ENCODE results near the gene SPTBN1. TPM values are rescaled to one million over a fixed set of nuclear protein-coding genes. Genes with fewer than 3 reads are reported as not detected.

Gene SPTBN1
- total and polyA plus RNA-seq, 2 of the 13 experiments (the other 11 are each of a cell fraction or from before 2014, with no cell fraction given): 123 to 299 TPM

- 0 out of 2 replicates have a peak, but pooled peaks have one; percentile 8 for TF ChIP-seq PRDM15 (CRISPR knock-in tag; IDR thresholded peaks at IDR 0.05)
- no peak for TF ChIP-seq ZNF317 (CRISPR knock-in tag; IDR thresholded peaks at IDR 0.05)
- peak; percentile 48; the same call in 1 of the 2 replicates for TF ChIP-seq ZSCAN12 (CRISPR knock-in tag; IDR thresholded peaks at IDR 0.05)
- TF ChIP-seq IKZF5 (CRISPR knock-in tag; IDR thresholded peaks at IDR 0.05): no peak
- TF ChIP-seq THRA (CRISPR knock-in tag; IDR thresholded peaks at IDR 0.05; ENCODE audit: borderline replicate concordance): no peak
- TF ChIP-seq MED13 (CRISPR knock-in tag; IDR thresholded peaks at IDR 0.05): no peak
- TF ChIP-seq EHMT2 (IDR thresholded peaks at IDR 0.05; ENCODE audit: borderline replicate concordance, low read depth, low read length): no peak
- TF ChIP-seq ZBTB20 (CRISPR knock-in tag; IDR thresholded peaks at IDR 0.05; ENCODE audit: borderline replicate concordance, low read depth): no peak
- TF ChIP-seq ZNF580 (CRISPR knock-in tag; IDR thresholded peaks at IDR 0.05; ENCODE audit: borderline replicate concordance, low read depth): no peak
- TF ChIP-seq XBP1 (CRISPR knock-in tag; IDR thresholded peaks at IDR 0.05): no peak
- TF ChIP-seq ARNT (IDR thresholded peaks at IDR 0.05): no peak
- TF ChIP-seq ZFY (CRISPR knock-in tag; IDR thresholded peaks at IDR 0.05): peak; percentile 67
- TF ChIP-seq ZNF207 (IDR thresholded peaks at IDR 0.05; ENCODE audit: borderline replicate concordance): no peak
- 0 out of 2 replicates have a peak, but pooled peaks have one; percentile 56 for TF ChIP-seq ZNF790 (CRISPR knock-in tag; IDR thresholded peaks at IDR 0.05; ENCODE audit: borderline replicate concordance)
- TF ChIP-seq SP2 (CRISPR knock-in tag; IDR thresholded peaks at IDR 0.05): no peak
- TF ChIP-seq TBP (CRISPR knock-in tag; IDR thresholded peaks at IDR 0.05): no peak
- no peak for TF ChIP-seq TGIF2 (CRISPR knock-in tag; IDR thresholded peaks at IDR 0.05)
- no peak for TF ChIP-seq GLI4 (CRISPR knock-in tag; IDR thresholded peaks at IDR 0.05; ENCODE audit: borderline replicate concordance)
- TF ChIP-seq STAT6 (CRISPR knock-in tag; IDR thresholded peaks at IDR 0.05; ENCODE audit: borderline replicate concordance): no peak
- no peak for TF ChIP-seq SNAPC2 (CRISPR knock-in tag; IDR thresholded peaks at IDR 0.05)
- TF ChIP-seq EEA1 (CRISPR knock-in tag; IDR thresholded peaks at IDR 0.05; ENCODE audit: borderline replicate concordance): no peak
These were observed 160 bp downstream of the SPTBN1 start (continued) for GRCh38 chr2:54456362-54456611.
